Urothelium cell line (cell line): ENCODE data around the gene SELENOO.

Source experiments
- DNase-seq: peaks from one replicate; pipeline ENCODE4 v3.0.0; 2011; ENCODE audit warnings: low spot score, mixed read lengths
- FAIRE-seq: peaks from 2 replicates; lab custom pipeline; 2011; peaks lifted over from hg19 to GRCh38; lab: Jason Lieb, UNC

The SELENOO gene

DNA sequence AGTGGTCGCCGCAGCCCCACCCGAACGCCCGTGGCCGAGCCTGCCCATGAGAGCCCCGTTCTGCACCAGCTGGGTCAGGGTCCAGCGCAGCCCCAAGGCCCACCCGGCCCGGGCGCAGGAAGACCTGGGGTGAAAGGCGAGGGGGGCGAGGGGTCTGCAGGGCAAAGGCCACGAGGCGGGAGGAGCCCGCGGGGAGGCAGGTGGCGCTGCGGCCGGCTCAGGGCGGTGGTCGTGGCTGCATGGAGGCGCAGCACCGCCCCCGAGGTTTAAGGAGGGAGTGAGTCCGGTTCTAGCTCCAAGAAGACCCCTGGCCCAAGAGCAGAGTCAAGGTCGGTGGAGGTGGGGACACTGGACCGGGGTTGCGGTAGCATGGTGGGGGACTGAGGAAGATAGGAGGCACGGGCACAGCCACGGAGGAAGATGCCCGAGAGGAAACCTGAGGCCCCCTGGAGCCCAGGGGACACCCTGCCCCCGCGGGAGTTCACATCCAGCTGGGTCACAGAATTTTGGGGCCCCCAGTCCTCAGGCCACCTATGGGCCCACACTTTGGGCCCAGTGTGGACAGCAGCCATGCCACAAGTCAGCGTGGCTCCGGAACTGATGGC is 50.8 kb downstream of the SELENOO start:
- DNase-seq (no peak), FAIRE-seq (no peak)

DNA sequence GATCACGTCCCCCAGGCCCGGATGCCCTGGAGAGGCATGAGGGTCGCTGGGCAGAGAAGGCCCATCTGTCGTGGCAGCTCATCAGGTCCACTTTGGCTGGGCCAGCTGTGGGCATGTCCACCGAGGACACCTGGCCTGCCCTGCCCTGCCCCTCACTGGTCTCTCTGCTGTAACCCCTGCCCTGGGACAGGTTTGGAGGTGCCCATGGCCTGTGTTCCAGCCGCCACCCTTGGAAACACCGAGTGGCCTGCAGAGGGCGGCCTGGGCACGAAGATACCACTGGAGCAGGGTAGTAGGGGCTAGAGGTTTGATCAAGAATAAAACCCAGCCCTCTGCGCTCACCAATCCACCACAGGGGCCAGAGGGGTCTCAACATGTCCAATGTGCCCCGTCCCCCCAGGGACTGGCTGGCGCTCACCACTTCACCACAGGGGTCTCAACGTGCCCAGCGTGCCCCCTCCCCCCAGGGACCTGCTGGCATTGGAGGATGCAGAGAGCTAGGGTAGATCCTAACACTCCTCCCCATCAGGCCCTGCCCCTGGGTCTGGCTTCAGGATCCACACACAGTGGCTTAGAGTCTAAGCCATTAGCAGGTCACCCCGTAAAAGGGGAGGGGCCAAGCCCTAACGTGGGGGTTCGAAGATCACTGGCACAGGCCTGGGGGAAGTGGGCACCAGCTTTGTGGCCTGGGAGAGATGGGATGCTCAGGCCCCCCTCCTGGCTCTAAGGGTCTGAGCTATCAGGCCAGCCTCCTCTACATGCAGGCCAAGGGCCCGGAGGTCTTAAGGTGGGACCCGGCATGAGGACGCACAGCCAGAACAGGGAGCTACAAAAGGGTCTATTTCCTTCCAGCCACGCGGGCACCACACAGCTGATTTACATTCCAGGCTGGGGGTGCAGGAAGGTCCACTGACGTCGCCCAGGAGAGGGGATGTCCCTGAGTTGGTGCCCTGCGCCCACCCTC is 51.6 kb downstream of the SELENOO start:
- DNase-seq (peak; percentile 66), FAIRE-seq (no peak)

GRCh38 chr22:50253046-50253915 is 52.5 kb downstream of the SELENOO start:
- FAIRE-seq (no peak), DNase-seq (no peak)

GRCh38 chr22:50253941-50254340 is 53.1 kb downstream of the SELENOO start:
- FAIRE-seq, result no peak
- no peak for DNase-seq

- DNase-seq, result no peak
These were observed 54.3 kb downstream of the SELENOO start for GRCh38 chr22:50255099-50255498.

DNA sequence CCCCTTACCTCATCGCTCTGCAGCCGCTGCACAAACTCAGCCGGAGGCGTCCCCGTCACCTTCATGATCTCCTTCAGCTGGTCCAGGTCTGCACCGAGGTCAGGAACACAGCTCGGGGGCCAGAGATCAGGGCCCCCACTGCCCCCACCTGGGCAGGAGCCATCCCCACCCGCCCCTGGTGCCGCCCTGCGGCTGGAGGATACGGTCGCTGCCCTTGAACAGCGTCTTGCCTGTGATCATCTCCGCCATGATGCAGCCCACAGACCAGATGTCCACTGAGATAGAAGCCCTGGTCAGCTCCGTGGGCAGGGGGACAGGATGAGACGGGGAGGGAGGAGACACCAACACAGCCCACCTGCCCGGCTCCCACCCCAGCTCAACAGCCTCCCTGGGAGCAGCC is 54.8 kb downstream of the SELENOO start:
- DNase-seq (no peak), FAIRE-seq (no peak)

More at GRCh38 chr22:50255099-50255498, 54.3 kb downstream of the SELENOO start:
- FAIRE-seq, result no peak

DNA sequence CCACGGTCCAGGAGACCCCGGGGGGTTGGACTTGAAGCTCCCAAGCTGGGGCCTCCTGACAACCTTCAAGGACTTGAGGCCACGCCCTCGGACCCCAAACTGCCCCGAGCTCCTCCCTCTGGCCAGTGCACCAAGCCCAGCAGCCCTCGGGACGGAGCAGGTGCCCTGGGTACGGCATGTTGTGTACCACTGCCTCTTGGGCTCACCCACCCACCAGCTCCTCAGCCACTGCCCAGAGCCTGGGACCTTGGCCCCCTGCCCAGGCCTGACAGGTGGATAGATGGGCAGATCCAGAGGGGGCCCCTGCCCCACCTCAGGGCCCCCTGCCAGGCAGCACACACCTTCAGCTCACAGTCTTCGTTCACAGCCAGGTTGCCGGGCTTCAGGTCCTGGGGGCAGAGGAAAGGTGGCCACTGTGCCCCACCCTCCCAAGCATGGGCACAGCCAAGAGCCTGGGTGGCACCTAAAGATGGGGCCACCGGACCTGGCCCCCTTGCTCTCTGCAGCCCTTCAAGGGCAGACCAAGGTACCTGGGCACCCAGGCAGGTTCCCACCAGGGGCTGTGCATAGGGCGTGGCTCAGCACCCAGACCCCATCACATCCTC is 55.5 kb downstream of the SELENOO start:
- no peak for FAIRE-seq
- DNase-seq, result no peak

DNA sequence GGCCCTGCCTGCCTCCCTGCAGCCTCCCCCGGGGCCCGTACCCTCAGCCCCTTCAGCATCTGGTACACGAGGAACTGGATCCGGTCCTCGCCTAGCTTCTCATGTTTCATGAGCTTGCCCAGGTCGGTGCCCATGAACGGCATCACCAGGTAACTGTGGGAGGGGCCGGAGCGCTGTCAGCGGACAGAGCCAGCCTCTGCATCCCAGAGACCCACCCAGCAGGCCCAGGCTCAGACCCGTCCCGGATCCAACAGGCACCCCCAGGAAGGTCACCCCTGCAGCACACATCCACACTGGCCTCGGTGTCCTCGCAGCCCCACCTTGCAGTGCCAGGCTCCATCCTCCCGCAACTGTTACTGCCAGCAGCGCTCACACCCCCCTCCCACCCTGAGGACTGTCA is 56.2 kb downstream of the SELENOO start:
- FAIRE-seq, result no peak

GRCh38 chr22:50257451-50258360 is 56.9 kb downstream of the SELENOO start:
- no peak for FAIRE-seq
- no peak for DNase-seq

More for the DNA sequence above, 56.2 kb downstream of the SELENOO start:
- no peak for DNase-seq

GRCh38 chr22:50258361-50259292 is 57.8 kb downstream of the SELENOO start:
- DNase-seq (no peak), FAIRE-seq (no peak)

- DNase-seq (no peak), FAIRE-seq (no peak)
These were observed 58.5 kb downstream of the SELENOO start for GRCh38 chr22:50259302-50259701.

- FAIRE-seq, result no peak
These were observed 59.6 kb downstream of the SELENOO start for GRCh38 chr22:50260434-50260800.

GRCh38 chr22:50260801-50261614 is 60.2 kb downstream of the SELENOO start:
- peak; percentile 87 for FAIRE-seq

More at GRCh38 chr22:50260434-50260800, 59.6 kb downstream of the SELENOO start:
- DNase-seq, result no peak

DNA sequence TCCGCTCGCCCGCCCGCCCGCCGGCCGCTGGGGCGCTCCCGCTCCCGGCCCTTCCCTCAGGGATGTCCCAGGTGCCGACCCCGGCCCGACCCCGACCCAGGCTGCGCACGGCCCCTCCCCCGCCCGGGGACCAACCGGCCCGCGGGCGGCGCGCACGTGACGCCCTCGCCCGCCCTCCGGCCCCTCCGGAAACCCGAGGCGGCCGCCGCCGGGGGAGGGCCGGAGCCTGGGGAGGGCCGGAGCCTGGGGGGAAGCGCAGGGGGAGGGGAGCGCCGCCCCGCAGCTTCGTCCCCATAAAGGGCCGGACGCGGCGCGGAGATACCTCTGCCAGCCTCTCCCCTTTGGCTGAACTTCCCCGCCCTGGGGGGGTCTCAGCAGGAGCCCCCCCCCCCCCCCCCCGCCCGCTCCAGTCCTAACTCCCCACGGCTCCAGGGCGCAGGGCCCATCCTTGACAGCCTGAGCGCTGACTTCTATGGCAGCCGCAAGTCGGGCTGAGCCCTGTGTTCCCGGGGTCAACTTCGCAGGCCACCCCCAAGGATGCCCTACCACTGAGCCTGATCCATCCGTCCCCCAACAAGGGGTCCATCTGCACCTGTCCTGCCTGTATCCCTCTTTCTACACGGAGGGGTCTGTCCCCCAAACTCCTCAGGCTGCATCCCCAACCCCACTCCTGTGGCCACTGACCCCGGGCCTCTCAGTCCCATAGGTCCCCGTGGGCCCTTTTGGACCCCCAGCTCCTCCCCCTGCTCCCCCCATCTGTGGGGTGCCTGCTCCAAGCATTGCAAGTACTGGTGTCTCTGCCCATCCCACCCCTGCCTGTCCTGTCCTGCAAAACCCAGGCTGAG is 61.0 kb downstream of the SELENOO start, which contains the start of gene MAPK12:
Gene MAPK12 (minus strand): TSS at position 69 of the 845 bp plus-strand sequence. CDS start 174 bp downstream, outside the sequence.
- FAIRE-seq (peak; percentile 52), DNase-seq (peak; percentile 83)

More at GRCh38 chr22:50260801-50261614, 60.2 kb downstream of the SELENOO start:
- DNase-seq, result peak; percentile 73

GRCh38 chr22:50262460-50262911 is 61.7 kb downstream of the SELENOO start:
- peak; percentile 71 for DNase-seq
- FAIRE-seq, result peak; percentile 50

GRCh38 chr22:50262973-50263617 is 62.3 kb downstream of the SELENOO start:
- no peak for DNase-seq
- no peak for FAIRE-seq
